CD4-positive, alpha-beta memory T cell (primary cell): ENCODE results near the gene C7orf25. TPM values are rescaled to one million over a fixed set of nuclear protein-coding genes. Genes with fewer than 3 reads are reported as not detected.
"Not testable (repeated sequence)": the region's sequence is repeated elsewhere in the genome, so short reads cannot be mapped to it uniquely, and the experiment has no call there.

ENCODE experiments used
- CTCF ChIA-PET: fragments of 350-600 bp; sonication (Branson Sonifier 250); formaldehyde crosslinking; loops from one replicate; lab custom pipeline; 2021; ENCODE audit warnings: inconsistent platforms; ENCODE audit not compliant: partially characterized antibody; lab: Charles Lee
- POLR2A ChIA-PET: fragments of 350-600 bp; sonication (Branson Sonifier 250); formaldehyde crosslinking; loops from one replicate; lab custom pipeline; 2021; ENCODE audit not compliant: partially characterized antibody; lab: Charles Lee
- DNase-seq, 5 donors: peaks; one replicate each; pipeline versions ENCODE4 v3.0.0 to v3.0.0-alpha.2; 2020 to 2022; ENCODE audit warnings: mixed read lengths in 1 of 5
- H3K27ac ChIP-seq: one replicate; pipeline ENCODE4 v1.7.0; 2013; ENCODE audit warnings: low read depth, low read length
- H3K27me3 ChIP-seq: 2 replicates; pipeline ENCODE4 v1.7.0; 2013; ENCODE audit warnings: mild to moderate bottlenecking, low read length, moderate library complexity; ENCODE audit not compliant: insufficient read depth
- H3K36me3 ChIP-seq: 2 replicates; pipeline ENCODE4 v1.7.0; 2013; ENCODE audit warnings: mild to moderate bottlenecking, low read length, moderate library complexity; ENCODE audit not compliant: insufficient read depth
- H3K4me1 ChIP-seq: 2 replicates; pipeline ENCODE4 v1.7.0; 2013; ENCODE audit warnings: mild to moderate bottlenecking, low read length, moderate library complexity; ENCODE audit not compliant: insufficient read depth
- H3K4me3 ChIP-seq, 2 donors: one replicate each; pipeline ENCODE4 v1.7.0; 2013; ENCODE audit warnings: low read length in 2 of 2, mild to moderate bottlenecking in 1 of 2
- H3K9me3 ChIP-seq, 2 donors: one replicate each; pipeline ENCODE4 v1.7.0; 2013; ENCODE audit warnings: low read length in 2 of 2, control low read depth in 1 of 2; ENCODE audit not compliant: control insufficient read depth in 1 of 2
- H3K27ac Mint-ChIP-seq, 7 donors: one replicate each; pipeline ENCODE4 v1.8.0; 2020 to 2021; ENCODE audit warnings: mixed read lengths in 7 of 7, mild to moderate bottlenecking in 6 of 7, inconsistent platforms in 3 of 7, moderate library complexity in 3 of 7
- H3K27me3 Mint-ChIP-seq, 2 donors: one replicate each; pipeline ENCODE4 v1.8.0; 2020 to 2021; ENCODE audit warnings: mixed read lengths in 2 of 2
- H3K36me3 Mint-ChIP-seq, 2 donors: one replicate each; pipeline ENCODE4 v1.8.0; 2020 to 2021; ENCODE audit warnings: mixed read lengths in 2 of 2, inconsistent platforms in 1 of 2, mild to moderate bottlenecking in 1 of 2
- H3K4me1 Mint-ChIP-seq, 4 donors: one replicate each; pipeline ENCODE4 v1.8.0; 2020 to 2021; ENCODE audit warnings: mixed read lengths in 4 of 4, mild to moderate bottlenecking in 1 of 4
- H3K4me3 Mint-ChIP-seq, 8 donors: one replicate each; pipeline ENCODE4 v1.8.0; 2020 to 2021; ENCODE audit warnings: mixed read lengths in 8 of 8, mild to moderate bottlenecking in 7 of 8, moderate library complexity in 6 of 8, inconsistent platforms in 3 of 8
- H3K9me3 Mint-ChIP-seq, 8 donors: one replicate each; pipeline ENCODE4 v1.8.0; 2020 to 2021; ENCODE audit warnings: mixed read lengths in 8 of 8, mild to moderate bottlenecking in 5 of 8, inconsistent platforms in 3 of 8, moderate library complexity in 1 of 8
- intact Hi-C: fragments of 100-400 bp; cut with micrococcal nuclease; formaldehyde crosslinking; loops from one replicate; pipeline ENCODE4 v1.15.1; 2023
- polyA plus RNA-seq, 2 donors: library from polyadenylated mRNA; unstranded; fragments of 300-500 nt; fragmentation: Illumina TruSeq; gene quantifications; one replicate each; pipeline ENCODE4 v1.2.3, GENCODE V29; 2021
- total RNA-seq, 2 experiments: library from RNA; stranded (reverse); gene quantifications; one replicate each; pipeline ENCODE4 v1.2.3, GENCODE V29; 2021

Gene C7orf25
- total and polyA plus RNA-seq, 4 experiments from 2014 or later: 1.6 to 9.2 (median 6.4) TPM

GRCh38 chr7:42906181-42906580 is 5.7 kb downstream of the C7orf25 start:
- Histone ChIP-seq H3K27me3 (no peaks in the 10 kb centered on the region), H3K9me3 (no peaks in the 10 kb centered on the region), H3K36me3 (no peaks in the 10 kb centered on the region), H3K27ac (no peak overlapping the region), H3K4me1 (peaks cover 15% of the 10 kb centered on the region), H3K4me3 (no peak overlapping the region)
- CTCF ChIA-PET: interaction anchor here (0.8 kb wide), 1 partner anchor 30 kb away, joined by 3 read pairs; no protein-coding TSS in a partner anchor
- intact Hi-C loops: no loop called here
- POLR2A ChIA-PET: no interaction called here
- H3K4me3 Mint-ChIP-seq: no peak overlapping the region
- peaks cover 5% of the 10 kb centered on the region in 2 donors for H3K36me3 Mint-ChIP-seq
- peaks cover 11 to 22% (median 14%) of the 10 kb centered on the region in 4 donors for H3K4me1 Mint-ChIP-seq
- H3K27me3 Mint-ChIP-seq: no peaks in the 10 kb centered on the region
- DNase-seq: no peak
- no peak overlapping the region for H3K27ac Mint-ChIP-seq
- H3K9me3 Mint-ChIP-seq: no peaks in the 10 kb centered on the region

GRCh38 chr7:42902331-42902730 is 9.5 kb downstream of the C7orf25 start:
- H3K4me1 Mint-ChIP-seq: no peaks in the 10 kb centered on the region
- no peak for DNase-seq
- ChIA-PET CTCF (no interaction called here), POLR2A (no interaction called here)
- Histone ChIP-seq H3K4me3 (no peak overlapping the region), H3K27ac (no peak overlapping the region), H3K36me3 (no peaks in the 10 kb centered on the region), H3K9me3 (no peaks in the 10 kb centered on the region), H3K4me1 (no peaks in the 10 kb centered on the region), H3K27me3 (no peaks in the 10 kb centered on the region)
- H3K27me3 Mint-ChIP-seq: peaks cover 0 to 5% of the 10 kb centered on the region in 2 donors
- peaks cover 0 to 3% (median 0%) of the 10 kb centered on the region in 8 donors for H3K9me3 Mint-ChIP-seq
- H3K36me3 Mint-ChIP-seq: peaks cover 0 to 4% of the 10 kb centered on the region in 2 donors
- no peak overlapping the region for H3K27ac Mint-ChIP-seq
- intact Hi-C loops: no loop called here
- H3K4me3 Mint-ChIP-seq: no peak overlapping the region

GRCh38 chr7:42900842-42901241 is 11.0 kb downstream of the C7orf25 start:
- Mint-ChIP-seq H3K4me1 (peaks cover 0 to 2% (median 0%) of the 10 kb centered on the region in 4 donors), H3K27me3 (peaks cover 3 to 10% of the 10 kb centered on the region in 2 donors), H3K27ac (peak overlapping the region in 1 of 7 donors; percentile 4), H3K36me3 (peaks cover 2 to 5% of the 10 kb centered on the region in 2 donors), H3K9me3 (peaks cover 2 to 9% (median 6%) of the 10 kb centered on the region in 8 donors), H3K4me3 (no peak overlapping the region)
- Histone ChIP-seq H3K27ac (no peak overlapping the region), H3K36me3 (no peaks in the 10 kb centered on the region), H3K4me3 (no peak overlapping the region), H3K9me3 (no peaks in the 10 kb centered on the region), H3K4me1 (no peaks in the 10 kb centered on the region), H3K27me3 (no peaks in the 10 kb centered on the region)
- POLR2A ChIA-PET: no interaction called here
- no peak for DNase-seq
- intact Hi-C loops: no loop called here
- CTCF ChIA-PET: no interaction called here

- no peak overlapping the region for H3K4me3 Mint-ChIP-seq
- Histone ChIP-seq H3K9me3 (no peaks in the 10 kb centered on the region), H3K27me3 (peaks cover 4% of the 10 kb centered on the region), H3K27ac (no peak overlapping the region), H3K4me3 (no peak overlapping the region), H3K36me3 (no peaks in the 10 kb centered on the region), H3K4me1 (peaks cover 3% of the 10 kb centered on the region)
- H3K27me3 Mint-ChIP-seq: peaks cover 8 to 9% of the 10 kb centered on the region in 2 donors
- peaks cover 11 to 22% of the 10 kb centered on the region in 2 donors for H3K36me3 Mint-ChIP-seq
- ChIA-PET CTCF (no interaction called here), POLR2A (no interaction called here)
- H3K27ac Mint-ChIP-seq: no peak overlapping the region
- DNase-seq: peak in 1 of 5 donors; percentile 9
- H3K9me3 Mint-ChIP-seq: peaks cover 3 to 29% (median 24%) of the 10 kb centered on the region in 8 donors
- H3K4me1 Mint-ChIP-seq: peaks cover 3 to 8% (median 8%) of the 10 kb centered on the region in 4 donors
- intact Hi-C loops: no loop called here
Observed at GRCh38 chr7:42893346-42894240, 18.3 kb downstream of the C7orf25 start.

GRCh38 chr7:42886893-42887505 is 24.9 kb downstream of the C7orf25 start:
- peak overlapping the region in 3 of 7 donors; percentile 72 to 92 (median 86) for H3K27ac Mint-ChIP-seq
- peaks cover 10 to 25% (median 18%) of the 10 kb centered on the region in 4 donors for H3K4me1 Mint-ChIP-seq
- H3K27me3 Mint-ChIP-seq: peaks cover 0 to 5% of the 10 kb centered on the region in 2 donors
- no peaks in the 10 kb centered on the region for H3K36me3 Mint-ChIP-seq
- Histone ChIP-seq H3K27me3 (peaks cover 4% of the 10 kb centered on the region), H3K27ac (no peak overlapping the region), H3K4me1 (peaks cover 17% of the 10 kb centered on the region), H3K4me3 (no peak overlapping the region), H3K9me3 (no peaks in the 10 kb centered on the region), H3K36me3 (no peaks in the 10 kb centered on the region)
- DNase-seq: no peak
- intact Hi-C loops: no loop called here
- ChIA-PET POLR2A (interaction anchor here (2.3 kb wide), 1 partner anchor 45 kb away, joined by 15 read pairs; the partner anchor contains the start of genes MRPL32 and PSMA2), CTCF (interaction anchor here (1.0 to 2.3 kb wide), 2 partner anchors 9 to 10 kb away, joined by 3 to 11 read pairs; no protein-coding TSS in a partner anchor)
- H3K4me3 Mint-ChIP-seq: peak overlapping the region; percentile 26 to 91 (median 89)
- H3K9me3 Mint-ChIP-seq: peaks cover 0 to 2% (median 0%) of the 10 kb centered on the region in 8 donors

GRCh38 chr7:42886129-42886528 is 25.7 kb downstream of the C7orf25 start:
- Mint-ChIP-seq H3K9me3 (peaks cover 0 to 2% (median 0%) of the 10 kb centered on the region in 8 donors), H3K27me3 (peaks cover 0 to 4% of the 10 kb centered on the region in 2 donors), H3K27ac (peak overlapping the region in 1 of 7 donors; percentile 22), H3K4me1 (peaks cover 10 to 25% (median 18%) of the 10 kb centered on the region in 4 donors), H3K36me3 (no peaks in the 10 kb centered on the region), H3K4me3 (peak overlapping the region in 1 of 8 donors; percentile 2)
- ChIA-PET CTCF (interaction anchor here (2.3 kb wide), 1 partner anchor 10 kb away, joined by 11 read pairs; no protein-coding TSS in a partner anchor), POLR2A (no interaction called here)
- no peaks in the 10 kb centered on the region for H3K9me3 ChIP-seq
- peaks cover 4% of the 10 kb centered on the region for H3K27me3 ChIP-seq
- DNase-seq: no peak
- no peak overlapping the region for H3K4me3 ChIP-seq
- H3K36me3 ChIP-seq: no peaks in the 10 kb centered on the region
- peaks cover 17% of the 10 kb centered on the region for H3K4me1 ChIP-seq
- intact Hi-C loops: no loop called here
- H3K27ac ChIP-seq: no peak overlapping the region

GRCh38 chr7:42885183-42885582 is 26.7 kb downstream of the C7orf25 start:
- H3K27me3 Mint-ChIP-seq, H3K27ac Mint-ChIP-seq, H3K27ac ChIP-seq, H3K4me3 Mint-ChIP-seq, intact Hi-C loops, H3K27me3 ChIP-seq, POLR2A ChIA-PET, H3K4me3 ChIP-seq, H3K36me3 ChIP-seq, H3K36me3 Mint-ChIP-seq, CTCF ChIA-PET, H3K9me3 Mint-ChIP-seq, H3K9me3 ChIP-seq, DNase-seq: not testable (repeated sequence)
- H3K4me1 Mint-ChIP-seq: peaks cover 10 to 25% (median 18%) of the 10 kb centered on the region in 4 donors
- peaks cover 17% of the 10 kb centered on the region for H3K4me1 ChIP-seq
